Nephron (organoid): ENCODE results near the gene TSHZ1.
A peak's percentile ranks its signal among the peaks of the same experiment; 100 is the strongest.

Source experiments
- H3K27ac Mint-ChIP-seq, 3 experiments: 2 replicates each; pipeline ENCODE4 v1.8.0; 2020; ENCODE audit warnings: mixed read lengths in 3 of 3, mild to moderate bottlenecking in 2 of 3, moderate library complexity in 1 of 3
- H3K27me3 Mint-ChIP-seq: 2 replicates; pipeline ENCODE4 v1.8.0; 2021; ENCODE audit warnings: low read depth, mild to moderate bottlenecking, moderate library complexity, mixed read lengths
- H3K36me3 Mint-ChIP-seq: 2 replicates; pipeline ENCODE4 v1.8.0; 2020; ENCODE audit warnings: low read depth, mixed read lengths
- H3K4me1 Mint-ChIP-seq: 2 replicates; pipeline ENCODE4 v1.8.0; 2020; ENCODE audit warnings: mixed read lengths
- H3K4me3 Mint-ChIP-seq, 3 experiments: 2 replicates each; pipeline ENCODE4 v1.8.0; 2020; ENCODE audit warnings: mild to moderate bottlenecking in 3 of 3, mixed read lengths in 3 of 3, moderate library complexity in 2 of 3
- H3K9me3 Mint-ChIP-seq: 2 replicates; pipeline ENCODE4 v1.8.0; 2020; ENCODE audit warnings: mixed read lengths
- CTCF ChIP-seq, 3 experiments: fragments of 200-600 bp; sonication (generic); IDR thresholded peaks; one replicate each; pipeline ENCODE4 v1.5.0; 2021; ENCODE audit warnings: antibody characterized with exemption in 3 of 3; ENCODE audit not compliant: unreplicated experiment in 3 of 3

TSHZ1 gene

GRCh38 chr18:75251466-75251865, 40.9 kb downstream of the TSHZ1 start:
- no peak overlapping the region for H3K4me3 Mint-ChIP-seq
- H3K4me1 Mint-ChIP-seq = peaks cover 68% of the 10 kb centered on the region
- H3K9me3 Mint-ChIP-seq = no peaks in the 10 kb centered on the region
- no peaks in the 10 kb centered on the region for H3K27me3 Mint-ChIP-seq
- no peak for TF ChIP-seq CTCF (IDR thresholded peaks at IDR 0.05; ENCODE audit: unreplicated experiment in 3 of 3)
- H3K36me3 Mint-ChIP-seq = no peaks in the 10 kb centered on the region
- peak overlapping the region; percentile 62 to 72 (median 62) for H3K27ac Mint-ChIP-seq

GRCh38 chr18:75252136-75252535, 41.5 kb downstream of the TSHZ1 start:
- H3K9me3 Mint-ChIP-seq = no peaks in the 10 kb centered on the region
- H3K27me3 Mint-ChIP-seq = no peaks in the 10 kb centered on the region
- no peak for TF ChIP-seq CTCF (IDR thresholded peaks at IDR 0.05; ENCODE audit: unreplicated experiment in 3 of 3)
- peaks cover 66% of the 10 kb centered on the region for H3K4me1 Mint-ChIP-seq
- H3K4me3 Mint-ChIP-seq = no peak overlapping the region
- H3K27ac Mint-ChIP-seq = peak overlapping the region; percentile 23 to 62 (median 48)
- H3K36me3 Mint-ChIP-seq = no peaks in the 10 kb centered on the region

- no peak for TF ChIP-seq CTCF (IDR thresholded peaks at IDR 0.05; ENCODE audit: unreplicated experiment in 3 of 3)
- Mint-ChIP-seq H3K36me3 (no peaks in the 10 kb centered on the region), H3K9me3 (no peaks in the 10 kb centered on the region), H3K4me1 (peaks cover 62% of the 10 kb centered on the region), H3K4me3 (no peak overlapping the region), H3K27me3 (no peaks in the 10 kb centered on the region), H3K27ac (peak overlapping the region; percentile 23 to 70 (median 63))
Observed at GRCh38 chr18:75253043-75253442, 42.4 kb downstream of the TSHZ1 start.

GRCh38 chr18:75253784-75254183, 43.2 kb downstream of the TSHZ1 start:
- Mint-ChIP-seq H3K9me3 (no peaks in the 10 kb centered on the region), H3K27me3 (no peaks in the 10 kb centered on the region), H3K4me3 (peak overlapping the region in 1 of 3 experiments; percentile 27), H3K27ac (peak overlapping the region; percentile 23 to 70 (median 63)), H3K4me1 (peaks cover 55% of the 10 kb centered on the region), H3K36me3 (no peaks in the 10 kb centered on the region)
- TF ChIP-seq CTCF (IDR thresholded peaks at IDR 0.05; ENCODE audit: unreplicated experiment in 3 of 3) = no peak

GRCh38 chr18:75255094-75255493, 44.5 kb downstream of the TSHZ1 start:
- H3K9me3 Mint-ChIP-seq = no peaks in the 10 kb centered on the region
- H3K27ac Mint-ChIP-seq = peak overlapping the region in 1 of 3 experiments; percentile 70
- H3K4me3 Mint-ChIP-seq = no peak overlapping the region
- H3K36me3 Mint-ChIP-seq = no peaks in the 10 kb centered on the region
- no peaks in the 10 kb centered on the region for H3K27me3 Mint-ChIP-seq
- TF ChIP-seq CTCF (IDR thresholded peaks at IDR 0.05; ENCODE audit: unreplicated experiment in 3 of 3) = no peak
- peaks cover 56% of the 10 kb centered on the region for H3K4me1 Mint-ChIP-seq

- peaks cover 52% of the 10 kb centered on the region for H3K4me1 Mint-ChIP-seq
Observed at GRCh38 chr18:75256376-75256775, 45.8 kb downstream of the TSHZ1 start.

More at GRCh38 chr18:75256376-75256775, 45.8 kb downstream of the TSHZ1 start:
- Mint-ChIP-seq H3K4me3 (no peak overlapping the region), H3K36me3 (peaks cover 4% of the 10 kb centered on the region), H3K9me3 (no peaks in the 10 kb centered on the region), H3K27me3 (no peaks in the 10 kb centered on the region), H3K27ac (no peak overlapping the region)
- TF ChIP-seq CTCF (IDR thresholded peaks at IDR 0.05; ENCODE audit: unreplicated experiment in 3 of 3) = no peak
